ENCODE results near the gene SDK1.

DNA sequence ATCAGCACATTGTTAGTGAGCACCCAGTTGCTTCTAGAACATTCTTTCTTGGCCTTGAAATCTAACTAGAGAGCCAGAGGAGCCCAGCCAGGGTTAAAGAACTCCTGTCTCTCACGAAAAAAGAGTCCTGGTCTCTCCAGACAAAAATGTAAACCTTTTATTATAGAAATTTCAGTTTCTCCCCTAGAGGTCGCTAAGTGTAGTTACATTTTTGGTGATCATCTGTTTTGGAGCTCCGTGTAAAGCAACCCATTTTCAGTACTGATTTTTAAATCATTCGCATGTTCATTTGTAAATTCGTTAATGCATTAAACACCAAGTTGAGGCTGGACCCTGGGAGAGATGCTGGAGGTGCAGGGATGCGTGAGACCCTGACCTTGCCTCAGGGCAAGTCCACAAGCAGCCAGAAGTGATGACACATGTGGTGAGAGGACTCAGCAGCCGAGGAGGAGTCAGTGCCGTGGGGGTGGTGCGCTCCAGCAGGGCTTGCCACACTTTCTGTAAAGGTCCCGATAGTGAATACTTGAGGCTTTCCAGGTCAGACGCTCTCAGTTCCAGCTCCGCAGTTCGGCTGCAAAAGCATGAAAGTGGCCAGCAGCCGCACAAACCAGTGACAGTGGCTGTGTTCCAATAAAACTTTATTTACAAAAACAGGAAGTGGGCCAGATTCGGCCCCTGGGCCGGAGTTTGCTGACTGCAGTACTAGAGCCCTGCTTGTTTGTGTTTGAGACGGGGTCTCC is 802.5 kb downstream of the SDK1 start:
- TF ChIP-seq, protein P1, sequence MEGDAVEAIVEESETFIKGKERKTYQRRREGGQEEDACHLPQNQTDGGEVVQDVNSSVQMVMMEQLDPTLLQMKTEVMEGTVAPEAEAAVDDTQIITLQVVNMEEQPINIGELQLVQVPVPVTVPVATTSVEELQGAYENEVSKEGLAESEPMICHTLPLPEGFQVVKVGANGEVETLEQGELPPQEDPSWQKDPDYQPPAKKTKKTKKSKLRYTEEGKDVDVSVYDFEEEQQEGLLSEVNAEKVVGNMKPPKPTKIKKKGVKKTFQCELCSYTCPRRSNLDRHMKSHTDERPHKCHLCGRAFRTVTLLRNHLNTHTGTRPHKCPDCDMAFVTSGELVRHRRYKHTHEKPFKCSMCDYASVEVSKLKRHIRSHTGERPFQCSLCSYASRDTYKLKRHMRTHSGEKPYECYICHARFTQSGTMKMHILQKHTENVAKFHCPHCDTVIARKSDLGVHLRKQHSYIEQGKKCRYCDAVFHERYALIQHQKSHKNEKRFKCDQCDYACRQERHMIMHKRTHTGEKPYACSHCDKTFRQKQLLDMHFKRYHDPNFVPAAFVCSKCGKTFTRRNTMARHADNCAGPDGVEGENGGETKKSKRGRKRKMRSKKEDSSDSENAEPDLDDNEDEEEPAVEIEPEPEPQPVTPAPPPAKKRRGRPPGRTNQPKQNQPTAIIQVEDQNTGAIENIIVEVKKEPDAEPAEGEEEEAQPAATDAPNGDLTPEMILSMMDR (IDR thresholded peaks at IDR 0.05; ENCODE audit: borderline replicate concordance, extremely low read depth, low read length, poor library complexity, severe bottlenecking) = peak; percentile 34
- no peak for TF ChIP-seq EZH2 (IDR thresholded peaks at IDR 0.05; ENCODE audit: borderline replicate concordance, low read depth, low read length, severe bottlenecking)
